GM08714 (cell line): ENCODE results near the gene NUP153.

Source experiments
- H3K4me3 ChIP-seq: fragments of 200-500 bp; sonication (Bioruptor generic); 2 replicates; pipeline ENCODE4 v1.5.1; 2014; ENCODE audit warnings: mild to moderate bottlenecking, low read length, inconsistent platforms
- ZNF274 ChIP-seq: IDR thresholded peaks from 2 replicates; pipeline ENCODE4 v1.6.1; 2012; ENCODE audit warnings: mild to moderate bottlenecking, low read depth, low read length

NUP153 gene

DNA sequence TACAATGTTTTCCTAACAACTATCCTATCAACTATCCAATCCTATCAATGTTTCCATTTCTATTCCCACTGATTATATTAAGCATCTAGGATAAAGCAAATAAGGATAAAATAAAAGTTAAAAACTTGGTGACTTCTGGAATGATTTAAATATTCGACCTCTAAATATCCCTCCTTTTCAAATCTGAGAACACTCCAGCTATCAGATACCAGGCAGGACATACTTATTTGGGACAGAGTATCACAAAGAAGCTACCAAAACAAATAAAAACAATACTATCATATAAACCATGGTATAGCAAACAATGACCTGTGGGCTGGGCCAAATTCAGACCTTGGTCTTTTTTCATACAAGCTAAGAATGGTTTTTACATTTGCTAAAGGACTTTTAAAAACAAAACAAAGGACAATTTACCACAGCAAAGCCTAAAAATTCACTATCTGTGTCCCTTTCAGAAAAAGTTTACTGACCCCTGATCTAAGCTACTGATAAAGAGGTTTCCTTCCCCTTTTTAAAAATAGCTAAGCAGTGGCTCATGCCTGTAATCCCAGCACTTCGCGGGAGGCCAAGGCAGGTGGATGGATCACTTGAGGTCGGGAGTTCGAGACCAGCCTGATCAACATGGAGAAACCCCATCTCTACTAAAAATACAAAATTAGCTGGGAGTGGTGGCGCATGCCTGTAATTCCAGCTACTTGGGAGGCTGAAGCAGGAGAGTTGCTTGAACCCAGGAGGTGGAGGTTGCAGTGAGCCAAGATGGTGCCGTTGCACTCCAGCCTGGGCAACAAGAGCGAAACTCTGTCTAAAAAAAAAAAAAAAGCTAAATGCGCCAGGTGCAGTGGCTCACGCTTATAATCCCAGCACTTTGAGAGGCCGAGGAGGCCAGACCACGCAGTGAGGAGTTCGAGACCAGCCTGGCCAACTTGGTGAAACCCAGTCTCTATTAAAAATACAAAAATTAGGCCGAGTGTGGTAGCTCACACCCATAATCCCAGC, 6.0 kb downstream of the NUP153 start:
- no peak for TF ChIP-seq ZNF274
- H3K4me3 ChIP-seq = no peak overlapping the region

DNA sequence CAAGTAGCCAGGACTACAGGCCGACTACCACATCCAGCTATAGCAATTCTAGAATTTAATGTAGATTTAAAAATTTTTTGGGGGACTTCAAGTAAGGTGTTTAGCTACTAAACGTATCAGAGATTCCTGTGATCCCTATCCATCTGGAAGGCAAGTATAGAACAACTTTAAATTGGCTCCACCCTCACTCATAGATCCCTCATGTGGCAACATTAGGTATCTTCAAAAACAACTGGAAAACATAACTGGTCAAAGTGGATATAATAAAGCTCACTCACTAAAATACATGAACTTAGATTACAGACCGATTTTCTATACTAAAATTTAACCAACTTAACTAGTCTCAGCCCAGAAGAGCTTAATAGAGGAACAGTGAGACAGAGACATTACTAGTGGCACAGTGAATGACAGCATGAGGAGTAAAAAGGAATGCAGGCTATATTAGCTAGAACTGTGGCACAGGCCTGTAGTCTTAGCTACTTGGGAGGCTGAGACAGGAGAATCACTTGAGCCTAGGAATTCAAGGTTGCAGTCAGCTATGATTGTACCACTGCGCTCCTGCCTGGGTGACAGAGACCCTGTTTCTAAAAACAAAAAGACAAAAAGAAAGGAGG, 14.7 kb downstream of the NUP153 start:
- TF ChIP-seq ZNF274 = no peak
- H3K4me3 ChIP-seq = no peak overlapping the region

DNA sequence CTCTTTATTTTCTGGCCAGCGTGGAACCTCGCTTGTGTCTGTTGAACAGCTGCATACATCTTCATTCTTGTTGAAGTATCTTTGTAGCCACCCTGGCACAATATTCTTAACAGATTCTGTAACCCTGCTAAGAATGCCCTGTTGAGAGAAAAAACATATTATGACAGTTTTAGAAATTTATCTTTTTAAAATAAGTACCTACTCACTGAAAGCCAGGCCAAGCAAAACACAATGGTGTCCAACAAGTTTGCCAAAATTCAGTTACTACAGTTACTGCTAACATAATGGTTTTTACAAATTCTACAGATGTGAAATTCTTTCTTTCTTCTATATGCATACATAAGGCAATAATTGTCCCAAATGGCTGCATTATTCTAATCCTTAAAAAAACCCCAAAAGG, 18.2 kb downstream of the NUP153 start:
- H3K4me3 ChIP-seq = no peak overlapping the region
- no peak for TF ChIP-seq ZNF274

DNA sequence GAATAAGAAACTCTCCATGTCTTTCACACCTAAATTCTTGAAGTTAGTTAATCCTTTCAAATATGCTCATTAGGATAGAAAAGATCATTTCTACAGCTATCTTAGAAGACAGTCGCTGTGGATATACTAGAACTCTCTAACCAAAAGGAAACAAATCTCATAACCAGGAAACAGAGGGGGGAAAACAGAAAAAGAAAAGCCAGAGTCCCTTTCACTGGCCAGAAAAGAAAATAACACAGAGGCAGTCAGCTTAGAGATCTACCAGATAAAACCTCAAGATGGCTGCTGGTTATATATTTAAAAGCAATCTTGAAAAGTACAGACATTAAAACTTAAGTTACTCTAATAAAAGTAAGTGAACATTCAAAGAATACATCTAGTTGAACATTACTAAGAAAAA, 19.6 kb downstream of the NUP153 start:
- no peak overlapping the region for H3K4me3 ChIP-seq
- no peak for TF ChIP-seq ZNF274

DNA sequence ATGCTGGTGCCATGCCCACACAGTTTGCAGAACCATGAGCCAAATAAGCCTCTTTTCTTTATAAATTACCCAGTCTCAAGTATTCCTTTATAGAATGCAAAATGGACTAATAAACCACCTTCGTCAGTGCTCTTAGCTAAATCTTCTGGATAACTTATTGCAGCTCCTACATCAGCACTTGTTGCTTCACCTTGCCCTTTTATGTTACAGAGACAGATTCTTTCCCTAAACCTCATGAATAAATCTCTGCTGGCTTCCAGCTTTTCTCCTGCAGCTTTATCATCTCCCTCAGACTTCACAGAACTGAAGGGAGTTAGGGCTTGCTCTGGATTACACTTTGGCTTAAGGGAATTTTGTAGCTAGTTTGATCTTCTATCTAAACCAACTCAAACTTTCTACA, 22.6 kb downstream of the NUP153 start:
- TF ChIP-seq ZNF274 = no peak
- H3K4me3 ChIP-seq = no peak overlapping the region

DNA sequence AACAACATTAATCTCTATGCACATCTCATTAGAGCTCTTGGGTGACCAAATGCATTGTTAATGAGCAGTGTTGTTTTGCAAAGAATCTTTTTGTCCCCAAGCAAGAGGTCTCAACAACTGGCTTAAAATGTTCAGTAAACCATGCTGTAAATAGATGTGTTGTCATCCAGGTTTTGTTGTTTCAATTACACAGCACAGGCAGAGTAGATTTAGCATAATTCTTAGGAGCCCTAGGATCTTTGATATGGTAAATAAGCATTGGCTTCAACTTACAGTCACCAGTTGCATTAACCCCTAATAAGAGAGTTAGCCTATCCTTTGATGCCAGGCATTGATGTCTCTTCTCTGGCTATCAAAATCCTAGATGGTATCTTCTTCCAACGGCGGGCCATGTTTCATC, 23.3 kb downstream of the NUP153 start:
- no peak for TF ChIP-seq ZNF274
- H3K4me3 ChIP-seq = no peak overlapping the region

DNA sequence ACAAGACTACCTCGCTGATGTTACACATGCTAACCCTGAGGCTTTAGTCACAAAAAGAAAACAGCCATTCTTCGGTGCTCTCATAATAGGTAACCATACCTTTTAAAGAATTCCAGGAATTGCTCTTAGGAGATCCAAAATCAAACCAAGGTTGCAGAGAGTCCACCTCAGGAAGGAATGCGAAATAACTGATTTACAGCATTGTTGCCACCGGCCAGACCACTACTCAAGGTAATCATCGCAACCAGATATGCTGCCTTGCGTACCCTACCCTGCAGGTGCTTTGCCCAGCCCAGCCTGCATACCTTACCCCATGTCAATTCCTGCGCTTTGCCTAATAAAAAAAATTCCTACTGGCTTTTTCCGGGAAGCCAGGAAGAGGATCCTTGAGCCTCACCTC, 27.0 kb downstream of the NUP153 start:
- no peak for TF ChIP-seq ZNF274

DNA sequence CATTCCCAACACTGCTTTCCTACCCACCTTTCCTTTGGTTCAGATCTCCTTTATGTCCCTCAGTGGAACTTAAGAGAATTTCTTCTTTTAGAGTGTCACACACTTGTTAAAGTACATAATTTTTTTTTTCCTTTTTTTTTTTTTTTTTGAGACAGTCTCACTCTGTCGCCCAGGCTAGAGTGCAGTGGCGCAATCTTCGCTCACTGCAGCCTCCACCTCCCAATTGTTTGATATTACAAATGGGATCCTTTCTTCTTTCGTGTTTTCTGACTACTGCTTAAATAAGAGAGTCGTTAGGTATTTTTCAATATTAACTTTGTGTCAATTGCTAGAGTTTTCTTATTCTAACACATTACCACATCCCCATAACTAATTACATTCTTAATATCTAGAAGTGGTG, 29.1 kb downstream of the NUP153 start:
- no peak for TF ChIP-seq ZNF274
- no peak overlapping the region for H3K4me3 ChIP-seq

More for the DNA sequence above, 27.0 kb downstream of the NUP153 start:
- H3K4me3 ChIP-seq = no peak overlapping the region

DNA sequence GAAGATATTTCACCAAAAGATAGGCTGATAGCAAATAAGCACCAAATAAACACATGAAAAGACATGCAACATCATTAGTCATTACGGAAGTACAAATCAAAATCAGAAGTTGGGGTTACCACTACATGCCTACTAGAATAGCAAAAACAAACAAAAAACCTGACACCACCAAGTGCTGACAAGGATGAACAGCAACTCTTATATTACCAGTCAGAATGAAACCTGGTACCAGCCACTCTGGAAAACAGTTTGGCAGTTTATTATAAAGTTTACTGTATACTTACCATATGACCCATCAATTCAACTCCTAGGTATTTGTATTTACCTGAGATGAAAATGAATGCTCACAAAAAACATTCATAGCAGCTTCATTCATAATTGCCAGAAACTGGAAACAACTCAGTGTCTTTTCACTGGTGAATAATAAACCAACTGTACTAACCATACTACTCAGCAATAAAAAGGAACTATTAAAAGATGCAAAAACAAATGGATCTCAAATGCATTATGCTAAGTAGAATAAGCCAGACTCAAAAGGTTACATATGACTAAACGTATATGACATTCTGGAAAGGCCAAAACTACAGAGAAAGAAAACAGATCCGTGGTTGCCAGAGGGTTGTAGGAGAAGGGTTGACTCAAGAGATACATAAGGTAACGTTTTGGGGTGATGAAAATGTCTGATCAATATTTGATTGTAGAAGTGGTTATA, 33.0 kb downstream of the NUP153 start:
- H3K4me3 ChIP-seq = no peak overlapping the region
- no peak for TF ChIP-seq ZNF274

DNA sequence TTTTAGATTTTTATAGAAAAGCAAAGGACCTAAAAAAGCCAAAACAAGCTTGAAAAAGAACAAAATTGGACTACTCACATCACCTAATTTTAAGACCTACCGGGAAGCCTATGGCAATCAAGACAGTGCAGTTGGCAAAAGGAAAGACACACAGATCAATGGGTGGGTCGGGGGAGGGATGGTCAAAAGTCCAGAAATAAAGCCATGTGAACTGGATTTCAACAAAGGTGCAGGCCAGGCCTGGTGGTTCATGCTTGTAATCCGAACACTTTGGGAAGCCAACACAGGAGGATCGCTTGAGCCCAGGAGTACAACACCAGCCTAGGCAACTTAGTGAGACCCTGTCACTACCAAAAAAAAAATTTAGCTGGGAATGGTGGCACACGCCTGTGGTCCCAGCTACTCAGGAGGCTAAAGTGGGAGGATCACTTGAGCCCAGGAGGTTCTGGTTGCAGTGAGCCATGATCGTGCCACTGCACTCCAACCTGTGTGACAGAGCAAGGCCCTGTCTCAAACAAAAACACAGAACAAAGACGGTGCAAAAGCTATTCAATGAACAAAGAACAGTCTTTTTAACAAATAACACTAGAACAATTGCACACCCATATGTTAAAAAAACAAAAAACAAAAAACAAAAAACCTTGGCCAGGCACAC, 34.5 kb downstream of the NUP153 start:
- no peak for TF ChIP-seq ZNF274
- H3K4me3 ChIP-seq = no peak overlapping the region

DNA sequence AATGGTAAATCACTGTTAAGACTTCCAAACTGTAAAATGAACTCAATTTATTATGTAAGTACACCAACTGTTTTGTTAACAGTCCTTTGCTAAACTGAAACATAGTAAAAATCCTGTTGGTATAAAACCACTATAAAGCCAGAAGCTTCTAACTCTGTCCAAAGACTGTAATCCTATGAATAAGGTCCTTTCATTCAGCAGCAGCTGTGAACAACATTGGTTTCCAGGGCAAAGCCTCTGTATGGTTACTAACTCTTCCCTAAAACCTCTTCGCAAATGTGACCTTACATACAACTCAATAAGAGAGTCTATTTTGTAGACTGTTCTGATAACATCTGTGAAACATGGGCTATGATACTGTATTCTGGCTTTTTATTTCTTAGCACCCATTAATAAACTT, 40.1 kb downstream of the NUP153 start:
- TF ChIP-seq ZNF274 = no peak
- H3K4me3 ChIP-seq = no peak overlapping the region

DNA sequence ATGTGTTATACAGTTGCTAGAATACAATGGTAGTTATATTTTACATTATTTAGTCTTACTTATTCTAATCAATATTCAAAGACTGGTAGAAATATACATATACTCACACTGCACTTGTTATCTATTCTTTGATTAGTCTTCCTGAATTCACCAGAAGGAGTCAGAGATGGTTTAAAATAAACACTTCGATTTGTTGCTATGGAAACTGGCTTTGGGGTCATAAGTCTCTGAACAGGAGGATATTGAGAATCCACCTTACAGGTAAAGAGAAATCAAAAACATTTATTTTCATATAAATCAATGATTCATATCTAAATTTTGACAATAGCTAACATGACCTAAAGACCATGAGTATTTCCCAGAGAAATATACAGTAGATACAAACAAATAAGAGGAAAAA, 41.6 kb downstream of the NUP153 start:
- TF ChIP-seq ZNF274 = no peak
- H3K4me3 ChIP-seq = no peak overlapping the region

DNA sequence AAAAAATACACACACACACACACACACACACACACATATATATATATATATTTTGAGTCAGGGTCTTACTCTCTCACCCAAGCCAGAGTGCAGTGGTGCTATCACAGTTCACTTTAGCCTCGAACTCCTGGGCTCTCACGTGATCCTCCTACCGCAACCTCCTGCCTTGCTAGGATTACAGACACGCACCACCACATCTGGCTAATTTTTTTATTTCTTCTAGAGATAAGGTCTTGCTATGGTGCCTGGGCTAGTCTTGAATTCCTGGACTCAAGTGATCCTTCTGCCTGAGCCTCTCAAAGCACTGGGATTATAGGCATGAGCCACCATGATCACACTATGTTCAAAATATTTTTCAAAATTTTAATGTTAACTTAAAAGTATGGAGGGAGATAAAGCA, 43.5 kb downstream of the NUP153 start:
- H3K4me3 ChIP-seq = no peak overlapping the region

DNA sequence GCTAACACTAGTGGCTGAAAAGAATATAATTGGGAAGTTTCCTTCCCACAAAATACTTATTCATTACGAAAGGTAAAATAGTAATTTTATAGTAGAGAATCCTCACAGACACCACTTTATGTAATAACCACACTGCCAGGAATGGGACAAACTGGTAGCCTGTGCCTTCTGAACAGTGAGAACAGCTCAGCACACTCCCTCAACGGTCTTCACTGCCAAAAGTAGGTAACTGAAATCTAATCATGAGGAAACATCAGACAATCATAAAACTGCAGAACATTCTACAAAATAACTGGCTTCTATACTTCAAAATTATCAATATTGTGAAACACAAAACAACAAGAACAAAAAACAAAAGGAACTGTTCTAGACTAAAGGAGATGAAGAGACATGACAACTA, 44.1 kb downstream of the NUP153 start:
- H3K4me3 ChIP-seq = no peak overlapping the region
- no peak for TF ChIP-seq ZNF274

More for the DNA sequence above, 43.5 kb downstream of the NUP153 start:
- no peak for TF ChIP-seq ZNF274

DNA sequence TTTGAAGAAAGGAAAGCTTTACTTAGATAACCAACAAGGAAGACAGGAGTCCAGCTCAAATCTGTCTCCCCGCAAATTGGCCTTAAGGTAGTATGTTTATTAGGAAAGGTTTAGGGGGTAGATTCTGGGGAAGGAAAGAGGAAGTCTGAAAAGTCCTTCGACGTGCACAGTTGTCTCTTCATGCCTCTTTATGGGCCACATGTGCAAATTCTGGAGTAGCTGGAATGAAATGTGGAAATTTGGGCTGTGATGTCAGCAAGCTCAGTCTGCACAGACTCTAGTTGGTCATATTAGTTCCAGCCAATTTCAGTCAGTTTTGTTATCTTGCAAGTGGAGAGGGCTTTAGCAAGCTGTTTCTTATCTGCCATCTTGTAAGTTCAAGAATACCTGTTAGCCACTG, 50.1 kb downstream of the NUP153 start:
- H3K4me3 ChIP-seq = no peak overlapping the region
- TF ChIP-seq ZNF274 = no peak
